Measurements from ENCODE around the gene LBHD2.

Gene LBHD2

GRCh38 chr14:103122585-103122946, 38.6 kb downstream of the LBHD2 start:
- peaks cover 14% of the 10 kb centered on the region for H3K27me3 ChIP-seq (ENCODE audit: control insufficient read depth, insufficient read depth, low read length)
- H3K4me3 ChIP-seq (ENCODE audit: low read length): no peak overlapping the region
- H3K4me1 ChIP-seq (ENCODE audit: control insufficient read depth, insufficient read depth, low read length): peaks cover 51% of the 10 kb centered on the region
- H3K9me3 ChIP-seq (ENCODE audit: control insufficient read depth, low read length): no peaks in the 10 kb centered on the region
- H3K36me3 ChIP-seq (ENCODE audit: control insufficient read depth, insufficient read depth, low read length): no peaks in the 10 kb centered on the region
- H3K9ac ChIP-seq (ENCODE audit: low read length): peak overlapping the region; percentile 45

- H3K27me3 ChIP-seq (ENCODE audit: control insufficient read depth, insufficient read depth, low read length): peaks cover 14% of the 10 kb centered on the region
- peak within 1 kb of the TSS; percentile 41 for H3K4me3 ChIP-seq (ENCODE audit: low read length)
- no peaks in the 10 kb centered on the region for H3K9me3 ChIP-seq (ENCODE audit: control insufficient read depth, low read length)
- H3K4me1 ChIP-seq (ENCODE audit: control insufficient read depth, insufficient read depth, low read length): peaks cover 54% of the 10 kb centered on the region
- no peaks in the 10 kb centered on the region for H3K36me3 ChIP-seq (ENCODE audit: control insufficient read depth, insufficient read depth, low read length)
- peak within 1 kb of the TSS; percentile 61 for H3K9ac ChIP-seq (ENCODE audit: low read length)
These were observed 39.1 kb downstream of the LBHD2 start, which contains the start of gene TNFAIP2 for GRCh38 chr14:103122947-103123633. Gene TNFAIP2, plus strand, starts transcription at chr14:103123461. Its CDS starts 2,997 bp downstream, at chr14:103126458.

- H3K4me1 ChIP-seq (ENCODE audit: control insufficient read depth, insufficient read depth, low read length): peaks cover 62% of the 10 kb centered on the region
- H3K4me3 ChIP-seq (ENCODE audit: low read length): peak overlapping the region; percentile 41
- H3K9ac ChIP-seq (ENCODE audit: low read length): peak overlapping the region; percentile 61
- H3K27me3 ChIP-seq (ENCODE audit: control insufficient read depth, insufficient read depth, low read length): peaks cover 19% of the 10 kb centered on the region
- no peaks in the 10 kb centered on the region for H3K36me3 ChIP-seq (ENCODE audit: control insufficient read depth, insufficient read depth, low read length)
- H3K9me3 ChIP-seq (ENCODE audit: control insufficient read depth, low read length): no peaks in the 10 kb centered on the region
These were observed 39.9 kb downstream of the LBHD2 start for GRCh38 chr14:103123634-103124500.

GRCh38 chr14:103124501-103125001, 40.5 kb downstream of the LBHD2 start:
- no peaks in the 10 kb centered on the region for H3K36me3 ChIP-seq (ENCODE audit: control insufficient read depth, insufficient read depth, low read length)
- peak overlapping the region; percentile 61 for H3K9ac ChIP-seq (ENCODE audit: low read length)
- H3K9me3 ChIP-seq (ENCODE audit: control insufficient read depth, low read length): no peaks in the 10 kb centered on the region
- H3K27me3 ChIP-seq (ENCODE audit: control insufficient read depth, insufficient read depth, low read length): peaks cover 19% of the 10 kb centered on the region
- peak overlapping the region; percentile 41 for H3K4me3 ChIP-seq (ENCODE audit: low read length)
- H3K4me1 ChIP-seq (ENCODE audit: control insufficient read depth, insufficient read depth, low read length): peaks cover 67% of the 10 kb centered on the region

GRCh38 chr14:103125098-103126070, 41.4 kb downstream of the LBHD2 start:
- H3K36me3 ChIP-seq (ENCODE audit: control insufficient read depth, insufficient read depth, low read length): no peaks in the 10 kb centered on the region
- H3K9me3 ChIP-seq (ENCODE audit: control insufficient read depth, low read length): no peaks in the 10 kb centered on the region
- peaks cover 19% of the 10 kb centered on the region for H3K27me3 ChIP-seq (ENCODE audit: control insufficient read depth, insufficient read depth, low read length)
- H3K4me1 ChIP-seq (ENCODE audit: control insufficient read depth, insufficient read depth, low read length): peaks cover 67% of the 10 kb centered on the region
- no peak overlapping the region for H3K4me3 ChIP-seq (ENCODE audit: low read length)
- no peak overlapping the region for H3K9ac ChIP-seq (ENCODE audit: low read length)

- Histone ChIP-seq H3K36me3 (ENCODE audit: control insufficient read depth, insufficient read depth, low read length) (no peaks in the 10 kb centered on the region), H3K4me3 (ENCODE audit: low read length) (no peak overlapping the region), H3K9me3 (ENCODE audit: control insufficient read depth, low read length) (no peaks in the 10 kb centered on the region), H3K9ac (ENCODE audit: low read length) (peak overlapping the region; percentile 57), H3K4me1 (ENCODE audit: control insufficient read depth, insufficient read depth, low read length) (peaks cover 67% of the 10 kb centered on the region), H3K27me3 (ENCODE audit: control insufficient read depth, insufficient read depth, low read length) (peaks cover 19% of the 10 kb centered on the region)
These were observed 42.3 kb downstream of the LBHD2 start for GRCh38 chr14:103126088-103126872.

- Histone ChIP-seq H3K9me3 (ENCODE audit: control insufficient read depth, low read length) (no peaks in the 10 kb centered on the region), H3K4me1 (ENCODE audit: control insufficient read depth, insufficient read depth, low read length) (peaks cover 66% of the 10 kb centered on the region), H3K4me3 (ENCODE audit: low read length) (no peak overlapping the region), H3K9ac (ENCODE audit: low read length) (peak overlapping the region; percentile 57), H3K36me3 (ENCODE audit: control insufficient read depth, insufficient read depth, low read length) (no peaks in the 10 kb centered on the region), H3K27me3 (ENCODE audit: control insufficient read depth, insufficient read depth, low read length) (peaks cover 19% of the 10 kb centered on the region)
These were observed 42.9 kb downstream of the LBHD2 start for GRCh38 chr14:103126873-103127304.

GRCh38 chr14:103127356-103127755, 43.3 kb downstream of the LBHD2 start:
- Histone ChIP-seq H3K4me1 (ENCODE audit: control insufficient read depth, insufficient read depth, low read length) (peaks cover 61% of the 10 kb centered on the region), H3K27me3 (ENCODE audit: control insufficient read depth, insufficient read depth, low read length) (peaks cover 19% of the 10 kb centered on the region), H3K9ac (ENCODE audit: low read length) (no peak overlapping the region), H3K36me3 (ENCODE audit: control insufficient read depth, insufficient read depth, low read length) (no peaks in the 10 kb centered on the region), H3K9me3 (ENCODE audit: control insufficient read depth, low read length) (no peaks in the 10 kb centered on the region), H3K4me3 (ENCODE audit: low read length) (no peak overlapping the region)

- H3K4me1 ChIP-seq (ENCODE audit: control insufficient read depth, insufficient read depth, low read length): peaks cover 55% of the 10 kb centered on the region
- H3K9me3 ChIP-seq (ENCODE audit: control insufficient read depth, low read length): no peaks in the 10 kb centered on the region
- H3K9ac ChIP-seq (ENCODE audit: low read length): peak overlapping the region; percentile 12
- H3K36me3 ChIP-seq (ENCODE audit: control insufficient read depth, insufficient read depth, low read length): no peaks in the 10 kb centered on the region
- H3K4me3 ChIP-seq (ENCODE audit: low read length): no peak overlapping the region
- H3K27me3 ChIP-seq (ENCODE audit: control insufficient read depth, insufficient read depth, low read length): peaks cover 13% of the 10 kb centered on the region
These were observed 44.0 kb downstream of the LBHD2 start for GRCh38 chr14:103127861-103128598.

- H3K9ac ChIP-seq (ENCODE audit: low read length): peak overlapping the region; percentile 12
- H3K36me3 ChIP-seq (ENCODE audit: control insufficient read depth, insufficient read depth, low read length): no peaks in the 10 kb centered on the region
- peaks cover 13% of the 10 kb centered on the region for H3K27me3 ChIP-seq (ENCODE audit: control insufficient read depth, insufficient read depth, low read length)
- H3K4me3 ChIP-seq (ENCODE audit: low read length): no peak overlapping the region
- no peaks in the 10 kb centered on the region for H3K9me3 ChIP-seq (ENCODE audit: control insufficient read depth, low read length)
- H3K4me1 ChIP-seq (ENCODE audit: control insufficient read depth, insufficient read depth, low read length): peaks cover 50% of the 10 kb centered on the region
These were observed 44.8 kb downstream of the LBHD2 start for GRCh38 chr14:103128631-103129300.

Measured in mucosa of stomach (tissue), 1 donor.